ENCODE measurements around the gene ADAM22.

- TF ChIP-seq EZH2 (IDR thresholded peaks at IDR 0.05; ENCODE audit: borderline replicate concordance, low read depth, low read length, severe bottlenecking), result no peak
- no peak for TF ChIP-seq CTCF (IDR thresholded peaks at IDR 0.05; ENCODE audit: borderline replicate concordance, extremely low read depth, low read length, poor library complexity, severe bottlenecking)
Observed at GRCh38 chr7:88003581-88003980, 69.5 kb downstream of the ADAM22 start.
